HG03558 (cell line): ENCODE measurements around the gene FAM98B.

ENCODE experiments used
- ATAC-seq: cut with Tn5 transposase; IDR thresholded peaks from one replicate; pipeline ENCODE4 v1.9.1; 2021; ENCODE audit warnings: moderate number of reproducible peaks; ENCODE audit not compliant: unreplicated experiment; ENCODE audit errors: extremely low read depth

FAM98B gene

DNA sequence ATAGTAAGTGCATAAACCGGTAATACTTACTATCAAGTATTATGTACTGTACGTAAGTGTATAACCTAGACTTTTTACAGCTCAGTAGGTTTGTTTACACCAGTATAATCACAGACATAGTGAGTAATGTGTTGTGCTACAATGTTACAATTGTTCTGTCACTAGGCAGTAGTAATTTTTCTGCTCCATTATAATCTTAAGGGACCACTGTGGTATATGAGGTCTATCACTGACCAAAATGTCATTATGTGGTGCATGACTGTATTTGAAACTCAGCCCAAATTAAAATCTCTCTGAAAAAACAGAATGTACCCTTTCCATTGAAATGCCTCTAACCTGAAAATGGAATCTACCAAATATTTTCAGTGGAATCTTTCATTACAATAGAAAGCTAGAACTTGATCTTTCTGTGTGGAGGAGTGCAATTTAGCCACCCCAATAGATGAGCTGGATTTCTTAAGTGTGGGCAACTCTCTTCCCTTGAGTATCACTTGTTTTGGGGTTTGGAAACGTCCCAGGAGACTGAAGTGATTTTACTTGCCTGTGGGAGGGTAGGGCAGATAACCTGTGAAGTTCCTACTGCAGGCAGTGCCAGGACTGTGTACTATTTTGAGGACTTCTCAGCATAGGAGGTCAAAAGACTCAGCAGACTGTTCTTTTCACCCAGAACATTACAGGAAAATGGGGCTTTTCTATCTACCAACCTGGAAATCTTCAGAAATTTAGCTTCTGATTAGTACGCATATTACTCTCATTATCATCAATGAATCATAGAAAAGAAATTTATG, 50.9 kb downstream of the FAM98B start:
- ATAC-seq: no peak

DNA sequence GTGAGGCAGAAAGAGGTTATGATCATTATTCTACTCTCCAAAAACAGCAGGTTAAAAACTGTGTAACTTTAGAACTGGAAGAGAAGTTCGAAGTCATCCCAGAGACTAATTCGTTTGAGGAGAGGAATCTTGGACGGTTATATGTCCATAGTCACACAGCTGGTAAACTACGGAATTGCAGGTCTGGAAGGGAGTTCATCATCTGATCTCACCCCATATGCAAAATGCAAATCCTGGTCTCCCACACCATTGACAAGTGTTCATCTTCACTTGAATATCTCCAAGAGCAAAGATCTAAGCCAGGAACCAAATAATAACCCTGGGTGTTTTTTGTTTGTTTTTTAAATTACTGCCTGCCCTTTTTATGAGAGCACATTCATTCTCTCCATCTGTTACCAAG, 53.1 kb downstream of the FAM98B start:
- ATAC-seq: no peak

DNA sequence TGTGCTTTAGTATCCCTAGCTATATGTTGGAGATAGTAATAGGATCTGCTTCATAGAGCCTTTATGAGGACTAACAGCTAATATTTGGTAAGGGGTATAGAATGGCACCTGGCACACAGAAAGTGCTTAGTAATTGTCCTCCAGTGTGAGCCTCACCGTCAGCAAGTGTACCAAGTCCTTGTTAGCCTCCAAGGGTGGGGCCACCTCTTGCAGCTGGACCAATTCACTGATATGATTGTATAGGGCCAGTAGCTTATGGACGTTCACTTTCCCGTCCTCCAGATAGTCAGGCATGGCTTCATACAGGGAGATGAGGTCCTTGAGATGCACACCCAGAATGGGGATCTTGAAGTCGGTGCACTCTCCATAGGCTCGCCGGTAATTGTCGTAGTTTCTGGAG, 53.6 kb downstream of the FAM98B start:
- ATAC-seq: no peak

DNA sequence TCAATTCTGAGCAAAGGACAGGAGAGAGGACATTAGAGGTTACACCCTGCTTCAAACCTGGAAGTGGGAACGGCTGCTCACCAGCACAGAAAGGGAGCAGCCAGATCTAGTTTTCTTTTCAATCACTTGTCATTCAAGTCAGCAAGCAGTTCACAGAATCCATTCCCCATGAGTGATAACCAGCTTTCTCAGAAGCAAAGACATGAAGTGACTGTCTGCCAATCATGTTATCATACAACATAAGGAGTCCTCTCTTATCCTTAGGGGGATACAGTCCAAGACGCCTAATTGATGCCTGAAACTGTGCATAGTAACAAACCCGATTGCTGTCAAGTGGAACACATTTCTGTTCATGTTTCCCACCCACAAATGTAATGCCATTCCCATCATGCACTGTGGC, 54.7 kb downstream of the FAM98B start:
- ATAC-seq: no peak

DNA sequence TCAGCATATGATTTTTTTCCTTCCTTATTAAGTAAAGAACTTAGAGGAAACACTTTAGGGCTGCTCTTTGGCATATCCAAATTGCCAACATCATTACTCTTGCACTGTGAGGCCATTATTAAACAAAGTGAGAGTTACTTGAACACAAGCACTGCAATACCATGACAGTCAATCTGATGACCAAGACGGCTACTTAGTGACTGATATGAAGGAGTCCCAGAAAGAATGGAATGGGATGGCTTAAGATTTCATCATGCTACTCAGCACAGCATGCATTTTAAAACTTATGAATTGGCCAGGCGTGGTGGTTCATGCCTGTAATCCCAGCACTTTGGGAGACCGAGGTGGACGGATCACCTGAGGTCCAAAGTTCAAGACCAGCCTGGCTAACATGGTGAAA, 55.2 kb downstream of the FAM98B start:
- ATAC-seq: no peak

DNA sequence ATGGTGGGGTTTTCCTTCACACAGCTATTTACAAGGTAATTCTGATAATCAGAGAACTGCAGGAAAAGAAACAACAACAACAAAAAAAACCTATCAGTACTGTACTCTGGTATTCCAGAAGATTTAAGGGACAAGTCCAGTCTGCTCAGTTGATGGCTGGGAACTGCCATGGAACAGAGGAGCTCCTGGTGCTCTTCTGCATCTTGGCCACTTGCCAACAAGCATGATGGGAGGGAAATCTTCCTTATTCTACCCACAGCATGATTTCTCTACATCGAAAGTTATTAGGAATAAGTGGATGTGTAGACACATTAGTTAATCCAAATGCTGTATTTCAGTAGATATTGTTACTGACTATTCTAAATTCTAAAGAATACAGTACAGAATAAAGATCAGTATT, 59.0 kb downstream of the FAM98B start:
- no peak for ATAC-seq

DNA sequence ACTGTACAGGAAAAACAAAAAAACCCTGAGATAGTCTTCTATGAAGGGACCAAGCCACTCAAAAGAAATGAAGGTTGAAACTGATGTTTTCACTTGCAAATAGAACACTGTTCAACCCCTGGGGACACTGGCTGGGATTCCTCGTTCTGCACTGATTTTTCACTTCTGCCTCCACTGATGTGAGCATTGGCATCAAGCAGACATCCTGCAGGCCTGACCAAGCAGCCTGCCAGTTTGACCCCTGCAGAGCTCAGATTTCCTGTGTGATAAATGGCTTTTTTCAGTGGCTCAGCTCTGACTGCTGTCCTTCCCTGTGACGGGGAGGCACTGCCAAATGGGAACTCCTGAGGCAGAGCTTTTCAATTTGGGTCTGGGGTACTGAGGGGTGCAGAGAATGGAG, 60.7 kb downstream of the FAM98B start:
- no peak for ATAC-seq

DNA sequence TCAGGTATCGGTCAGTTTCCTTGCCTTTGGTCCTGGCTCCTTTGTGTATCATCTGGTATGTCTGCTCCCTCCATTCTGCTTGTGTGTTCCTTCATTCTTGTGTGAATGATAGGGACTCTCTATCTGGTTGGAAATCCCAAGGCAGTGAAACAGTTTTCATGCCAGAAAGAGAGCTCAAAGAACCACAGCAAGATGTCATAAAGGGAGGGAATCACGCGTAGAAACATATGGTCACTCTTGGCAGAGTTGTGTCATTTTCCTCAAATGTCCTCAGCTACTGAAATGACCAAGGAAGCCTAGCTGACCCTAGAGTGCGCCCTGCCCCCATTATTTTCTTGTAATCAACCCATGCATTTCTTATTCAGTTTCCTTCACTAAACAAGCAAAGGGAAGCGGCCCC, 62.7 kb downstream of the FAM98B start:
- no peak for ATAC-seq

DNA sequence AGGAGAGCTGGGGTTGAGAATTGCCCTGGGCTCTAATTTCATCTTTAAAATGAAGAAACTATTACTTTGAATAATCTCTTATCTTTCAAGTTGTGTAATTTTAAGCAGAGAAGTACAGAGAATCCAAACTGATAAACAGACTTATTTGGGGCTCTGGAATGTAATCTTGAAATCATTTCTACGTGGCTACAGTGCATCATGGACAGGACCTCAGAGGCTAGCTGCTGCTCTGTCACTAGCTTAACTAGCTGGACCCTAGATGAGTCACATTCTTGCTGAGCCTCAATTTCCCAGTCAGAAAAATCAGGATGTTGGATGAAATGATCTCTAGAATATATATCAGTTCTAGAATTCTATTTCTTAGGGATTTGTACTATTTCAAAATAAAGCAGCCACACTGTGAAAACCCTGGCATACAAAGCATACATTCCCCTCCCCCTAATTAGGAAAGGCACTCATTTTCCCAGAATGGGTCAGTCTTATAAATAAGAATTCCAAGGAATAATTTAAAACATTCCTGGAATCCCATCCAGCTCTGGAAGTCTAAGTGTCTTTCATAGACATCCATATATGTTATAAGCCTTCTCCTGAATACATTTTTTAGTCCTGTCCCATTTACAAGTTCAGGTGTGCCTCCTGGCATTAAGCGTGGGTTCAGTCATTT, 63.5 kb downstream of the FAM98B start:
- ATAC-seq: no peak

DNA sequence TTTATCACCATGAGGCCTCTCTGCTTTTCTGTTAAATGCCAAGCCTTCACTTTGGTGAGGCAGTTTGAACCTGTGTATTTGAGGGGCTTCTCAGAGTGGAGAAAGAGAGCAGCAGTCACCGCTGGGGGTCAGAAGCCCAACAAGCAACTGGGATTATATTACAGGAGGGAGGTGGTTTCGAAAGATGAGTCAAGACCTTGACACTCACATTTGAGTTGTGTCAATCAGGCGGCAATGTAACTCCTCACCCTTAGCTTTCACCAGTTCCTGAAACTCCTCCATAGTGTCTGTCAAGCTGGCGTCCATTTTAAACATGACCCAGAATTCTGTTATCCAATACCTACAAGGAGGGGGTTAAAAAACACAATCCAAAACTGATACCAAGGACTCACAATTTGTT, 64.2 kb downstream of the FAM98B start:
- ATAC-seq: no peak

DNA sequence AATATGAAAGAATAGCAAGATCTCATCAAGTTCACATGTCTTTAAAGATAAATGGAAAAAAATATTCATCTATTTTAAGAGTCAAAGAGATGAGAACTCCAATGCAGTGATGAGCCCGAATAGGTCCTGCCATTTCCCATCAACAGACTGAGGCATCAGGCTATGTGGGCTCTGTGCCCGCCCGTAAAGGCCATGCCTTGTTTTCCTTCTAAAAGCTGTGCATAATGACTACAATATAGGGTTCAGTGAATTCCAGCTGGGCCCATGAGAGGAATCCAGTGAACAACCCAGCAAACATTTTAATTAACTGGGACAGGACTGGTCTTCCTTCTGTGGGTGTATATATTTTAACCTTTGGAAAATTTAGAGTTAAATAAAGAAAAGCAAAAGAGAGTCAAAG, 66.1 kb downstream of the FAM98B start:
- no peak for ATAC-seq

DNA sequence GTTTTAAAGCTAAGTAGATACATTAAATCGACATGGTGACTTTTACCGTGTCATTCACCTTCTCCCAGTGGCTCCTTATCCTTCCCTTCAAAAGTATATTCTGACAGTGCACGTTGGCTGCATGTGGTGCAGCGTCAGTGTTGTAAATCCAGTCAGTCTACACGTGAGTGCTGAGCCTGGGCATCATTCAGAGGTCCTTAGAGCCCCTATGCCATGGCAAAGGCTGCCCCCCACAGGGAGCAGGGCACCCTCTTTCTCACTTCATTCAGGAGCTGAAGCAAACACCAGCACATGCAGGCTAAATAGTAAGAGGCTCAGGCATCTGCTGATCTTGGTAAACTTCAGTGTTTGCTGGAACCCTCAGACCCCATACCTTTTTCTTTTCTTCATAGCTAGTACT, 67.4 kb downstream of the FAM98B start:
- ATAC-seq: no peak

DNA sequence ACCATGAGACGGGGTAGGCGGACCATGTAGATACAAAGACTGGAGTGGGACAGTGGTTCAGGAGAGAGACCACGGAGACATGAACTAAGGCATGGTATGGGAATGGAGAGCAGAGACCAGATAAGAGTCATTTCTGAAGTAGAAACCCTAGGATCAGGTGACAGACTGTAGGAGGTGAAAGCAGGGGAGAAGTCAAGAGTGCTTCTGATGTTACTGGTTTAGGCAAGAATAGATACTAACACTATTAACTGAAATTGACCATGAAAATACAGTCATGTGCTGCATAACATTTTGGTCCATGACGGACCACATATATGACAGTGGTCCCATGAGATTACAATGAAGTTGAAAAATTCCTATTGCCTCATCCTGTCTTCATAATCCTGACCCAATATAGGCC, 69.0 kb downstream of the FAM98B start:
- ATAC-seq: no peak

DNA sequence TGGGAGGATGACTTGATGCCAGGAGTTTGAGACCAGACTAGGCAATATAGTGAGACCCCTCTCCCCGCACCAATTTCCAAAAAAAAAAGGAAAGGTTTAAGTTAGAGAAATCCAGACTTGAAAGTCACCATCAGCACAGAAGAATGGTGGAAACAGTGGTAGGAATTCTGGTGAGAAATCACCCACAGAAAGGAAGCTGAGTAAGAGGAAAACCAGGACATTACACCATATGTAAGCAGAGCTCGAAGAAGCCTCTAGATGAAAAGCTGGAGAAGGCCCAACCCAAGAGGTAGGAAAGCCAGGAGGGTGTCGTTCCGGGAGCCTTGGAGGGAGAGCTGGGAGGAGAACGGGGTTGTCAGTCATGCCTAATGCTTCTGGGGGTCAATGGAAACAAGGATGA, 70.2 kb downstream of the FAM98B start:
- ATAC-seq: no peak

DNA sequence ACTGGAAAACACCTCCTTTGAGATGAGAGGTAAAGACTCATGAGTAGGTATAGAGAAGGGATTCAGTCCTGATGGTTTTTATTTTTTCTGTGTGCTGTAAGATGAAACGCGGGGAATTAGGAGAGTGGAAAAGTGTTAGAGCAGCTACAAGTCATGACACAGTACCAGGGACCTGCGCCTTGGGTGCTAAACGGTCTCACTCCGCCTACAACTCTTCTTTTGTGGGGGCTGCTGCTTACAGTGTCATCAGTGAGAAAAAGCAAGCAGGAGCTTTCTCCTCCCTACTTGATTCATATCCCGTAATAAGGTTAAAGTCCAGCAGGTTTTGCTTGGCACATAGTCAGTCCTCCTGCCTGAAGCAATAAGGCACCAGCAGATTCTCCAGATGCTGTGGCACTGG, 71.6 kb downstream of the FAM98B start:
- ATAC-seq: no peak

DNA sequence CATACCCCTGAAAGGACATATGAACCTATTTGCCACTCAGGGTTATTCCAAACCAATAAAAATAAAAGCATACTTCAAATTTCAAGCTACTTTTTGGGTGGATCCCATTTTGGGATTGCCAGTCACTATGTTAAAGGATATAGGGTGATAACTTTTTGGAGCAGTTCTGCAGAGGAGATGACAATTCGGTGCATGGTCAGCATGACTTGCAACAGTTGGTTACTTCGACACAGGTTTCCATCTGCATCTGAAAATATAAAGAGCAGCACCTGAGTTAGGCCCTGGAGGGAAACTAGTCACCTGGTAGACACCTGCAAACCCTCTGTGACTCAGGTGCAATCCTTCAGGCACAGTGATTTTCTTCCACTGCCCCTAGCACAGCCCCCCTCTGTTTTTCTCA, 72.2 kb downstream of the FAM98B start:
- no peak for ATAC-seq

DNA sequence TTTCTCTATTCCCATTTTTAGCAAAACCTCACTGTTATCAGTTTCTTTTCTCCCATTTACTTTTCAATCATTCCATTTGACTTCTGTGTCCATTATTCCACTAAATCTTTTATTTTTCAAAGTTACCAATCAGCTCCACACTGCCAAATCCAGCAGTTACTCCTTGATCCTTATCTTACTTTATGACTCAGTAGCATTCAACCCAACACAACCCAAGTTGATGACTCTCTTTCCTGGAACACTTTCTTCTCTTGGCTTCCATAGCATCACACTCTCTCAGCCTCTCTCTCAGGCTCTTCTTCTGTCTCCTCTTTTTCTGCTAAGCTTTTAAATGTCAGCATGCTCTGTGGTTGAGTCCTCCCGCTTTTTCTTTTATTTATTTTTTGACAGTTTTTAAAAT, 74.4 kb downstream of the FAM98B start:
- no peak for ATAC-seq

DNA sequence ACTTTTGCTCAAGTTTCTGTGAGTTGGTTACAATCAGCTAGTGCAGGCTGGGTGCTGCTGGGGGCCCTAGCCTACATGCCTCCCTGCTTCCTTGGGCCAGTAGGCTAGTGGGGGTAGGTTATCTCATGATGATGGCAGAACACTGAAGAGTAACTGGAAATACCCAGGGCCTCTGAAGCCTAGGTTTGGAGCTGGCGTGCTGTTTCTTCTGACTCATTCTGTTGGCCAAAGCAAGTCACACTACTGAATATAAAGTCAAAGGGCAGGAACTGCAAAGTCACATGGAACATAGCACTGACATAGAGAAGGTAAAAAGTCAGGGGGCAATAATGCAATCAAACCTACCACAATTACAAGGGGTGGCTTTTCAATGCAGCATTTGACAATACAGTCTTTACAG, 76.2 kb downstream of the FAM98B start:
- no peak for ATAC-seq

DNA sequence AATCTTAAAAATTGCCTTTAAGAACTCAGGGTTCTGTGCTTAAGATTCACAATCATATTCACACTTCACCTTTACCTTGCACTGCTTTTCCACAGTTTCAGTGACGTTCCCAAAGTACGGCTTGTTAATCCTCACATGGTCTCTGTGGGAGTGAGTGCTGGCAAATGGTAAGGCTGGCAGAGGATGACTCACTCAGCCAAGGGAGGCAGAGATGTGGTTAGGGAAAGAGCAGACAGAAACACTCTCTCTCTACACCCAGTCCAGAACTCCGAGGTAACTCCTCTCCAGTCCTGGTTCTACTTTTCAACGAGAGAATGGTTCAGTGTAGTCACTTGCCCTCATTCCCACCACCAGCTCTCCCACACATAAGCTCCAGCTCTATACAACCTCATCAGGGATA, 77.6 kb downstream of the FAM98B start:
- no peak for ATAC-seq

DNA sequence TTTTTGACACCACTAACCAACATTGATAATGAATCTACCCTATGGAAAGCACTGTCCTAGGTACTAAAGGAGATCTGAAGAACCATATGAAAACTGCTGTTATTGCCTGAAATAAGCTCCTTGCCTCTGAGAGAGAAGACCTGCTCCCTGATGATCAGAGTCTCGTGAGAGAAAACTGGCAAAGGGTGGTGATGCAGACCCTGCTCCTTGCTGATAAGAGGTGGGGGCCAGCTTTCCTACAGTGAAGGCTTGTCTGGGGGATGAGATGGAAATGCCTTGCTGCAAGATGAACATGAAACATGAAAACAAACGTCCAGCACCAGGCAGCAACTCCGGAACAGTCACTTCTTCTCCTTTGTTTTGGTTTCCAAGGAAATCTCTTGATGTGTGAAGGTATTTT, 78.8 kb downstream of the FAM98B start:
- ATAC-seq: no peak

DNA sequence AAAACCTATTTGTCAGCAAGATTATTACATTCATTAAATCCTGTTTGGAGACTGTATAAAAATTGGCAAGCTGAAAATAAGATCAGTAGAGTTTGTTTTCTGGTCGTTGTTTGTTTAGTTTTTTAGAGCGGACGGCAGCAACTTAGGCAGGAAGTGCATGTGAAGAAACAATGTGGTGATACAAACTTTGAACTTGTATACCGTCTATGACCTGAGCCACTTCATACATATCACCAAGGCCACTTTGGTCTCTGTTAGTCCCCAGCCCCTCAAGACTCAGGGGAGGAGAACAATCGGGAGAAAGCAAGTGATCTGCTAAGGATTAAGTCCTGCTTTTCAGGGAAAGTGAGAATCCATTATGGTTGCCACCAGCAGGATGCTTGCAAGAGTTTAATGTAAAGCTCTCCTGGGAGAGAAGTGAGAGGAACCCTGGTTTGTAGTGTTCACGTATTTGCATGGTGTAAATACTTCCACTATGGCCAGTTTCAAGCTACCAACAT, 79.5 kb downstream of the FAM98B start:
- no peak for ATAC-seq

DNA sequence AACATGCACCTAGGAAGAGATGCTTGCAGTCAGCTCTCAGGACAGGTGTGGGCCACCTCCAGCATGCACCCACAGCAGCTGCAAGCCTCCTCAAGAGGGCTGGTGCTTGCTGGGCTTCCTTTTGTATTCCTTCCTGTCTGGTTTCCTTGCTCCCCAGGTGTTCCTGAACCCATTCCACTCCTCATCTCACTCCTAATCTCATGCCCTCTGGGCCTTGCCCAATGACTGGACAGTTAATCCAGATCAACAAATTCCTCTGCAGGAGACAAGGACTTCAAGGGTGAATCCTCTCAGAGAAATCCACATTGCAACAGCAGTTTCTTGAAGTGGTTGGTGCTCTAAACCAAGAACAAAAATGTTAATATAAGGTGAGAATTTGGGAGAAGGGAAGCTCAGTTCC, 80.0 kb downstream of the FAM98B start:
- no peak for ATAC-seq
